Trophoblast cell (in vitro differentiated cells and primary cell): ENCODE results near the gene COMMD6.

Experiments used
- DNase-seq, 2 donors: peaks; one replicate each; pipeline ENCODE4 v3.0.0-alpha.2; 2016
- H2AFZ ChIP-seq: 2 replicates; pipeline ENCODE4 v1.6.1; 2013; ENCODE audit warnings: low read length, moderate library complexity, mild to moderate bottlenecking; ENCODE audit not compliant: insufficient read depth, poor library complexity
- H2AK5ac ChIP-seq: 2 replicates; pipeline ENCODE4 v1.6.1; 2013; ENCODE audit warnings: mild to moderate bottlenecking, low read length
- H2BK120ac ChIP-seq: 2 replicates; pipeline ENCODE4 v1.6.1; 2013; ENCODE audit warnings: low read length, mild to moderate bottlenecking, moderate library complexity; ENCODE audit not compliant: insufficient read depth, poor library complexity
- H2BK12ac ChIP-seq: 2 replicates; pipeline ENCODE4 v1.6.1; 2013; ENCODE audit warnings: mild to moderate bottlenecking, low read length, moderate library complexity
- H2BK5ac ChIP-seq: 2 replicates; pipeline ENCODE4 v1.6.1; 2013; ENCODE audit warnings: low read length, low read depth, moderate library complexity, mild to moderate bottlenecking; ENCODE audit not compliant: poor library complexity
- H3K14ac ChIP-seq: 2 replicates; pipeline ENCODE4 v1.6.1; 2013; ENCODE audit warnings: mild to moderate bottlenecking, low read length
- H3K18ac ChIP-seq: 2 replicates; pipeline ENCODE4 v1.6.1; 2013; ENCODE audit warnings: mild to moderate bottlenecking, low read length
- H3K23ac ChIP-seq: 2 replicates; pipeline ENCODE4 v1.6.1; 2013; ENCODE audit warnings: low read length
- H3K27ac ChIP-seq: 2 replicates; pipeline ENCODE4 v1.5.1; 2013; ENCODE audit warnings: low read depth, mild to moderate bottlenecking, inconsistent platforms, low read length, moderate library complexity
- H3K27me3 ChIP-seq: 2 replicates; pipeline ENCODE4 v1.6.1; 2013; ENCODE audit warnings: inconsistent platforms, mild to moderate bottlenecking, low read length, moderate library complexity; ENCODE audit not compliant: insufficient read depth
- H3K36me3 ChIP-seq, 2 experiments: 1 replicate in 1 of 2; 2 replicates in 1 of 2; pipeline ENCODE4 v1.6.1; 2013; ENCODE audit warnings: low read length in 2 of 2, mild to moderate bottlenecking in 2 of 2, moderate library complexity in 1 of 2; ENCODE audit not compliant: insufficient read depth in 2 of 2, control insufficient read depth in 1 of 2
- H3K4ac ChIP-seq: 2 replicates; pipeline ENCODE4 v1.6.1; 2013; ENCODE audit warnings: low read depth, mild to moderate bottlenecking, low read length, moderate library complexity
- H3K4me1 ChIP-seq, 2 experiments: 1 replicate in 1 of 2; 2 replicates in 1 of 2; pipeline ENCODE4 v1.6.1; 2013; ENCODE audit warnings: low read length in 2 of 2, mild to moderate bottlenecking in 2 of 2, moderate library complexity in 1 of 2; ENCODE audit not compliant: insufficient read depth in 2 of 2, control insufficient read depth in 1 of 2
- H3K4me2 ChIP-seq: 2 replicates; pipeline ENCODE4 v1.6.1; 2013; ENCODE audit warnings: inconsistent platforms, mild to moderate bottlenecking, low read length, moderate library complexity
- H3K4me3 ChIP-seq: 2 replicates; pipeline ENCODE4 v1.5.1; 2013; ENCODE audit warnings: mild to moderate bottlenecking, low read depth, low read length, inconsistent platforms
- H3K79me1 ChIP-seq: one replicate; pipeline ENCODE4 v1.6.1; 2013; ENCODE audit warnings: low read length
- H3K79me2 ChIP-seq: 2 replicates; pipeline ENCODE4 v1.6.1; 2013; ENCODE audit warnings: low read length, mild to moderate bottlenecking; ENCODE audit not compliant: control insufficient read depth, insufficient read depth, poor library complexity
- H3K9ac ChIP-seq: 2 replicates; pipeline ENCODE4 v1.6.1; 2013; ENCODE audit warnings: mild to moderate bottlenecking, low read length
- H3K9me3 ChIP-seq: 2 replicates; pipeline ENCODE4 v1.6.1; 2013; ENCODE audit warnings: low read depth, mild to moderate bottlenecking, control low read depth, inconsistent platforms, low read length; ENCODE audit not compliant: insufficient read depth
- H4K12ac ChIP-seq: 2 replicates; pipeline ENCODE4 v1.6.1; 2013; ENCODE audit warnings: low read depth, mild to moderate bottlenecking, low read length, moderate library complexity
- H4K8ac ChIP-seq: 2 replicates; pipeline ENCODE4 v1.6.1; 2013; ENCODE audit warnings: low read depth, mild to moderate bottlenecking, low read length, moderate library complexity
- H4K91ac ChIP-seq: one replicate; pipeline ENCODE4 v1.6.1; 2013; ENCODE audit warnings: low read depth, mild to moderate bottlenecking, low read length, moderate library complexity
- WGBS: extraction: QIAGEN DNeasy Blood & Tissue Kit; methylation state at CpG from one replicate; pipeline ENCODE4 v1.1.7; 2013; ENCODE audit warnings: missing lambda C conversion rate; ENCODE audit not compliant: insufficient read length, insufficient coverage; ENCODE audit errors: extremely low coverage; 5-methylcytosine and 5-hydroxymethylcytosine counted together

COMMD6 gene

DNA sequence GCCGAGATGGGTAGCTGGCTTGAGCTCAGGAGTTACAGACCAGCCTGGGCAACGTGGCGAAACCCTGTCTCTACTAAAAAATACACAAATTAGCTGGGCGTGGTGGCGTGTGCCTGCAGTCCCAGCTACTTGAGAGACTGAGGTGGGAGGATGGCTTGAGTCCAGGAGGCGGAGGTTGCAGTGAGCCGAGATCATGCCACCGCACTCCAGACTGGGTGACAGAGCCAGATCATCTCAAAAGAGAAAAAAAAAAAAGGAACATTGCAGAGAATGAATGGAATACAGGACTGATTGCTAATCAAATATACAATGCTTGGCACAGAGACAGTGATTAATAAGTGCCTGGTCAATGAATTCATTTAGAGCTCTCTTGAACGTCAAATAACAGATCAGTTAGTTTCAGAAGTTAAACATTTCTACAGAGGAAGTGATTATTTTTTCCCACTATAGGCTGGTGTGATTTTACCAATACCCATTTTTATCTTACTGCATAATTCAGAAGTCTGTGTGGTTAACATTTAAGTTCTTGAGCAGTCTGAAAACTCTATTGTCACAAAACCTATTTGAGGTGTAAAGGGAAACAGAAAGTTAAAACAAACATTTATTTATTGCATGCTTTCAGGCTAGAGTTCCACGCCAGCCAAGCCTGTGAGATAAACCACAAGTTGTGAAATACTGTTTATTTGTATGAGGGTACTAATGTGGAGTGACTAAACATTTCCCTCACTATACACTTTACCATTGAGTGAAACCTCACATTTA, 48.0 kb downstream of the COMMD6 start:
- no peak overlapping the region for H4K8ac ChIP-seq
- H3K14ac ChIP-seq = no peak overlapping the region
- no peak overlapping the region for H2BK12ac ChIP-seq
- H2BK120ac ChIP-seq = no peak overlapping the region
- no peak overlapping the region for H2AFZ ChIP-seq
- no peaks in the 10 kb centered on the region for H3K27me3 ChIP-seq
- peak; percentile 54 to 80 for DNase-seq
- no peak overlapping the region for H3K4me2 ChIP-seq
- no CpG with 5 or more reads among the region's 10 CpGs for WGBS
- H3K79me2 ChIP-seq = no peaks in the 10 kb centered on the region
- no peak overlapping the region for H3K9ac ChIP-seq
- H2AK5ac ChIP-seq = no peak overlapping the region
- no peak overlapping the region for H3K4ac ChIP-seq
- no peaks in the 10 kb centered on the region for H3K36me3 ChIP-seq
- H3K27ac ChIP-seq = no peak overlapping the region
- H3K18ac ChIP-seq = no peak overlapping the region
- no peak overlapping the region for H3K4me3 ChIP-seq
- peaks cover 3 to 4% of the 10 kb centered on the region in 2 experiments for H3K4me1 ChIP-seq
- H3K9me3 ChIP-seq = no peaks in the 10 kb centered on the region
- no peak overlapping the region for H4K91ac ChIP-seq
- H4K12ac ChIP-seq = no peak overlapping the region
- no peak overlapping the region for H2BK5ac ChIP-seq
- peaks cover 3% of the 10 kb centered on the region for H3K79me1 ChIP-seq
- no peak overlapping the region for H3K23ac ChIP-seq

DNA sequence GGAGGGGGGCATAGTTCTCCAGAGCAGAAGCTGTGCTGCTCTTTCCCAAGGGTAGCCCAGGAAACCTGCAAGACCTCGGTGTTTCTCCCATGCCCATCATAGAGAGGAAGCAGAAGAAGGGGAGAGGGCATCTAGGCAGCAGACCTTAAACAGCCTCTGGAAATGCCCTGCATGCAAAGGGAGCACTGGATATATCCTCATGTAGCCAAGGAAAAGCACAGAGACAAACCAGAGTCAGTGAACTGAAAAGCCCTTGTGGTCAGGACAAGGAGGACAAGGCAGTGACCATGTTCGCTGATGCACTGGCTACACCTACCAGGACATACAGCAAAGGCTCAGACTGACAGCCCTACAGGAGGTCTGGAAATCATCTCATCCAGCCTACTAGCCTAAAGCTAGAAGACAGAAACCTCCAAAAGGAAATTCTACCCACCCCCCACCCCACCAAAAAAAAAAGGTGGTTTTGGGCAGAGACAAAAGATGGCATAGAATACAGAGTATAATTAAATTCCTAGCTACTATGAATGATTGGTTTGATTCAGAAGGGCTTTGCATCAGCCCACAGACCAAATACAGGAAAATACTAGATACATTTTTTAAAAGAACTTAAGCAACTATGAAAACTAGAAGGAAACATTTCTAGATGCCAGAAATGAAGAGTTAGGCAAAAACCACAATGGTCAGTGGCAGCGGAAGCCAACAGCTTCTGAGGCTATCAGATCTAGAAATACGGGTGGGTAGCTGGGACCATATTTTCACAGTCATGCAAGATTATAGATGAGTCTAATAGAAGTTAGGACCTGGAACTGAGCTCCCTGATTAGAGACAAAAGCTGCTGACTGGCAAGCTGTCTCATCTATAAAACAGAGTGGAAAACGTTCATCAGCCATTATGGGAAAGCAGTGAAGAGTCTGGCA, 51.2 kb downstream of the COMMD6 start:
- peak overlapping the region; percentile 8 for H2BK12ac ChIP-seq
- H3K18ac ChIP-seq = no peak overlapping the region
- peak overlapping the region; percentile 13 for H3K14ac ChIP-seq
- no peaks in the 10 kb centered on the region for H3K27me3 ChIP-seq
- H3K4ac ChIP-seq = no peak overlapping the region
- no peak overlapping the region for H3K27ac ChIP-seq
- H2BK120ac ChIP-seq = peak overlapping the region; percentile 18
- peaks cover 3 to 4% of the 10 kb centered on the region in 2 experiments for H3K4me1 ChIP-seq
- H2AFZ ChIP-seq = no peak overlapping the region
- H3K79me2 ChIP-seq = no peaks in the 10 kb centered on the region
- peak overlapping the region; percentile 66 for H4K8ac ChIP-seq
- no peak overlapping the region for H3K9ac ChIP-seq
- H3K9me3 ChIP-seq = no peaks in the 10 kb centered on the region
- no CpG with 5 or more reads among the region's 5 CpGs for WGBS
- no peak for DNase-seq
- H2BK5ac ChIP-seq = no peak overlapping the region
- no peak overlapping the region for H3K4me2 ChIP-seq
- no peak overlapping the region for H4K12ac ChIP-seq
- no peak overlapping the region for H3K23ac ChIP-seq
- peaks cover 6% of the 10 kb centered on the region for H3K79me1 ChIP-seq
- H4K91ac ChIP-seq = peak overlapping the region; percentile 77
- H2AK5ac ChIP-seq = peak overlapping the region; percentile 69
- no peaks in the 10 kb centered on the region for H3K36me3 ChIP-seq
- H3K4me3 ChIP-seq = no peak overlapping the region

DNA sequence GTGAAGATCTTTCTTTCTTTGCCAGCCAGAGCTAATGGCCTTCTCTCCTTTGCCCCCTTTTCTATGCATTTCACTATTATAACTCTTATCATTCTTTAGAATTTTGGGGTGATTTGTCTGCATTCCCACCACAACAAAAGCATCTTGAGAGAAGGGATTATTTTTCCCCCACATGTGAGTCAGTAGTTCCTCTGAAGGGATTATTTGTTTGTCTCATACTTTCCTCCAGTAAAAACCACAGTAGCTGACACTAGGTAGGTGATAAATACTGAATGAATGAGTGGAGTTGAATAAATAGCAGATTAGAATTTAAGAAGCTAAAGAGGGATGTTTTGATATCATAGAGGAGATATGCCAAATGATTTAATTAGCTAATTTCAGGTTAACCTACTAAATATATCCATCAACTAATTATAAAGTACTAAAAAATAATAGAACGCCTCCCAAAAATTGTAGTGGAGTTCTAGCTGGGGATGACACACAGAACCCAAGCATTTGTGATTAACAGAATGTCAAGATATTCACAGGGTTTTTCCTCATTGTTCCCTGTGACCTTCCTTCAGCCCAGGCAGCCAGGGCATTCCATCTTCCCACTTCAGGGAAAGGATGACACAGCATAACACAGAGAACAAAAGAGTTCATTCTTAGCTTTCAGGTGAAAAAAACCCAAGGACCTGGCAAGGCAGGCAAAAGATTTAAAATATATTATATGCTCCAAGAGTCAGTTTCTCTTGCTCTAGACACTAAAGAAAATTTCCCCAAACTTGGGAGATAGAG, 52.2 kb downstream of the COMMD6 start:
- Histone ChIP-seq H2AK5ac (no peak overlapping the region), H3K27me3 (no peaks in the 10 kb centered on the region), H4K8ac (no peak overlapping the region), H3K4me2 (no peak overlapping the region), H3K23ac (no peak overlapping the region), H2BK12ac (no peak overlapping the region), H3K36me3 (no peaks in the 10 kb centered on the region), H3K4me3 (no peak overlapping the region), H2BK120ac (no peak overlapping the region), H2BK5ac (no peak overlapping the region), H3K9me3 (no peaks in the 10 kb centered on the region), H3K18ac (no peak overlapping the region), H4K91ac (no peak overlapping the region), H3K4ac (no peak overlapping the region), H3K27ac (no peak overlapping the region), H3K79me1 (peaks cover 6% of the 10 kb centered on the region), H4K12ac (no peak overlapping the region), H3K79me2 (no peaks in the 10 kb centered on the region), H3K14ac (no peak overlapping the region), H3K4me1 (peaks cover 3 to 10% of the 10 kb centered on the region in 2 experiments), H2AFZ (no peak overlapping the region), H3K9ac (no peak overlapping the region)
- WGBS = no CpG with 5 or more reads among the region's 1 CpG
- no peak for DNase-seq

DNA sequence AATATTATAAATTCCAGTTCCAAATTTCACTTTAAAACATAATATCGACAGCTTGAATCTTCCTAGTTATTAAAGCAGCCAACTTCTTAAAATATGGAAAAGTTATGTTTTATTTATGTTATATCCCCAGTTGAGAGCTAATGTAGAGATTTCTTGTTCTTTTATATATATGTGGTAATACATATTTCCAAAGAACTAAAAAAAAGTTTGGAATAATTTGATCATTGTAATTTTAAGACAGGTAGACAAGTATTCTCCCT, 54.9 kb downstream of the COMMD6 start:
- no peak overlapping the region for H3K4me2 ChIP-seq
- no peak overlapping the region for H4K12ac ChIP-seq
- no peak overlapping the region for H3K9ac ChIP-seq
- no peaks in the 10 kb centered on the region for H3K36me3 ChIP-seq
- H2BK12ac ChIP-seq = no peak overlapping the region
- no peak overlapping the region for H2AFZ ChIP-seq
- no CpG with 5 or more reads among the region's 1 CpG for WGBS
- no peak overlapping the region for H3K23ac ChIP-seq
- H3K9me3 ChIP-seq = no peaks in the 10 kb centered on the region
- H4K8ac ChIP-seq = no peak overlapping the region
- H4K91ac ChIP-seq = no peak overlapping the region
- no peak overlapping the region for H2BK5ac ChIP-seq
- no peak overlapping the region for H3K27ac ChIP-seq
- H3K4me1 ChIP-seq = peaks cover 3 to 10% of the 10 kb centered on the region in 2 experiments
- no peaks in the 10 kb centered on the region for H3K27me3 ChIP-seq
- no peak overlapping the region for H2BK120ac ChIP-seq
- no peak overlapping the region for H3K14ac ChIP-seq
- no peaks in the 10 kb centered on the region for H3K79me2 ChIP-seq
- H3K4ac ChIP-seq = no peak overlapping the region
- no peak overlapping the region for H2AK5ac ChIP-seq
- H3K18ac ChIP-seq = no peak overlapping the region
- peaks cover 6% of the 10 kb centered on the region for H3K79me1 ChIP-seq
- DNase-seq = no peak
- no peak overlapping the region for H3K4me3 ChIP-seq
